Caco-2 (cell line): ENCODE results near the gene ATG9B. TPM values are rescaled to one million over a fixed set of nuclear protein-coding genes. Genes with fewer than 3 reads are reported as not detected.

Experiments used
- Bru-seq: library from RNA; stranded (reverse); fragments of 400-500 nt; gene quantifications from one replicate; lab custom pipeline; 2021; lab: Mats Ljungman, UMichigan
- BruChase-seq, 2 experiments: library from RNA; stranded (reverse); fragments of 400-500 nt; gene quantifications; one replicate each; lab custom pipeline; 2021; lab: Mats Ljungman, UMichigan
- BruUV-seq: library from RNA; stranded (reverse); fragments of 400-500 nt; replicated peaks from 2 replicates; lab custom pipeline; 2021; lab: Mats Ljungman, UMichigan
- CTCF ChIA-PET: fragments of 300-600 bp; sonication (Branson Sonifier 250); formaldehyde crosslinking; loops from one replicate; lab custom pipeline; 2022; ENCODE audit warnings: antibody characterized with exemption; lab: Charles Lee
- POLR2A ChIA-PET: fragments of 300-600 bp; sonication (Branson Sonifier 250); formaldehyde crosslinking; loops from one replicate; lab custom pipeline; 2022; ENCODE audit warnings: antibody characterized with exemption; lab: Charles Lee
- DNase-seq, 2 experiments: peaks; one replicate each; pipeline versions ENCODE4 v3.0.0 to v3.0.0-alpha.2; 2020 to 2022
- H3K27me3 ChIP-seq: replicated peaks from 2 replicates; pipeline ENCODE4 v1.6.0; 2011; ENCODE audit warnings: low read length; ENCODE audit not compliant: control insufficient read depth, insufficient read depth
- H3K36me3 ChIP-seq: 2 replicates; pipeline ENCODE4 v1.5.1; 2011; ENCODE audit warnings: low read length; ENCODE audit not compliant: control insufficient read depth, insufficient read depth
- H3K4me1 ChIP-seq: fragments of 250-450 bp; sonication (Bioruptor Pico); 2 replicates; pipeline ENCODE4 v1.5.1; 2020; ENCODE audit warnings: mild to moderate bottlenecking
- H3K4me3 ChIP-seq: 2 replicates; pipeline ENCODE4 v1.5.1; 2011; ENCODE audit warnings: low read depth, mild to moderate bottlenecking, control low read depth, low read length
- H3K9me3 ChIP-seq: fragments of 250-450 bp; sonication (Bioruptor Pico); 2 replicates; pipeline ENCODE4 v1.5.1; 2020; ENCODE audit warnings: mild to moderate bottlenecking, moderate library complexity
- H3K27ac Mint-ChIP-seq: one replicate; pipeline ENCODE4 v1.8.0; 2022; ENCODE audit warnings: mixed read lengths; ENCODE audit not compliant: unreplicated experiment
- H3K27me3 Mint-ChIP-seq: one replicate; pipeline ENCODE4 v1.8.0; 2022; ENCODE audit warnings: mixed read lengths; ENCODE audit not compliant: insufficient read depth, unreplicated experiment
- H3K36me3 Mint-ChIP-seq: one replicate; pipeline ENCODE4 v1.8.0; 2022; ENCODE audit warnings: mild to moderate bottlenecking, mixed read lengths; ENCODE audit not compliant: insufficient read depth, unreplicated experiment
- H3K4me1 Mint-ChIP-seq: one replicate; pipeline ENCODE4 v1.8.0; 2022; ENCODE audit warnings: low read depth, mixed read lengths; ENCODE audit not compliant: unreplicated experiment
- H3K4me3 Mint-ChIP-seq: one replicate; pipeline ENCODE4 v1.8.0; 2022; ENCODE audit warnings: mild to moderate bottlenecking, moderate library complexity, mixed read lengths; ENCODE audit not compliant: unreplicated experiment
- H3K9me3 Mint-ChIP-seq: one replicate; pipeline ENCODE4 v1.8.0; 2022; ENCODE audit warnings: mixed read lengths; ENCODE audit not compliant: unreplicated experiment
- CTCF ChIP-seq, 2 experiments: fragments of 200-600 bp in 1 of 2; IDR thresholded peaks; 1 replicate in 1 of 2; 2 replicates in 1 of 2; pipeline versions ENCODE4 v1.5.1 to v1.8.0; 2011 to 2022; ENCODE audit warnings: antibody characterized with exemption in 1 of 2, control low read depth in 1 of 2, inconsistent platforms in 1 of 2, low read depth in 1 of 2, low read length in 1 of 2, mild to moderate bottlenecking in 1 of 2, moderate library complexity in 1 of 2; ENCODE audit not compliant: insufficient read depth in 1 of 2, severe bottlenecking in 1 of 2, unreplicated experiment in 1 of 2
- intact Hi-C: fragments of 100-400 bp; cut with micrococcal nuclease; formaldehyde crosslinking; loops from one replicate; pipeline ENCODE4 v1.10.0; 2022; ENCODE audit not compliant: unreplicated experiment
- long read RNA-seq: library from polyadenylated mRNA; stranded (forward); transcript quantifications from one replicate; pipeline ENCODE4 v2.0.0, GENCODE V29; 2022
- total RNA-seq: library from RNA; stranded (reverse); gene quantifications from 2 replicates; pipeline ENCODE4 v1.2.3, GENCODE V29; 2022

ATG9B gene
- 4.3 and 4.8 TPM in 2 replicates for total RNA-seq
- Bru-seq, nascent RNA: percentile 37 among the genes with signal in this experiment
- BruChase-seq, experiment 1, labeled RNA remaining after a 2-hour chase: percentile 39 among the genes with signal in this experiment
- percentile 47 among the genes with signal in this experiment for BruChase-seq, experiment 2, labeled RNA remaining after a 6-hour chase
- long read RNA-seq, partial matches to known transcripts: 1 of 8 reads
- long read RNA-seq, other reads (novel, unspliced or antisense): 6 of 8 reads

DNA sequence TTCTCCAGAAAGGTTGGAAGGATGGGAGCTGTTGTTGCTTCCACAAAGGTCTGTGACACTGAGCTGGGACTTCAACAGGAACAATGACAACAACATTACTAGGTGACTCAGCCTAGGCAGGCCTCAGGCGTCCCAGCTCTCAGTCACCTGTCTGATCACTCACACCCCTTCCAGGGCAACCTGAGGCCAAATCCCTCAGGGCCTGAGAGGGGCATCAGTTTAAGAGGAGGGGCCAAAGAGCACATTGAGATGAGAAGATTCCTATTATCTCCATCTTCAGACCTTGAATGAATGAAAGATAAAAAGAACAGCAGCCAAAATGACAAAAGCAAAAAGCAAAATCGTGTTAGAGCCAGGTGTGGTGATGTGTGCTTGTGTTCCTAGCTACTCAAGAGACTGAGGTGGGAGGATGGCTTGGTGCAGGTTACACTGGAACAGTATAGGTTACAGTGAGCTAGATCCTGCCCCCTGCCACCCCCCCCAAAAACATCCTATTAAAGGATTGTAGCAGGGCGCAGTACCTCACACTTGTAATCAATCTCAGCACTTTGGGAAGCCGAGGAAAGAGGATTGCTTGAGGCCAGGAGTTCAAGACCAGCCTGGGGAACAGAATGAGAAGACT lies at the start of gene ATG9B:
Gene ATG9B (minus strand): TSS at position 60 of the 622 bp plus-strand sequence. CDS start 71 bp downstream, outside the sequence.
- no peak for TF ChIP-seq CTCF (IDR thresholded peaks at IDR 0.05; ENCODE audit: insufficient read depth in 1 of 2, low read depth in 1 of 2, low read length in 1 of 2, severe bottlenecking in 1 of 2, unreplicated experiment in 1 of 2)
- Histone ChIP-seq H3K9me3 (no peaks in the 10 kb centered on the region), H3K4me1 (peaks cover 43% of the 10 kb centered on the region), H3K27me3 (no peaks in the 10 kb centered on the region), H3K4me3 (no peak within 1 kb of the TSS), H3K36me3 (no peaks in the 10 kb centered on the region)
- Mint-ChIP-seq H3K9me3 (no peaks in the 10 kb centered on the region), H3K4me3 (no peak within 1 kb of the TSS), H3K4me1 (peaks cover 47% of the 10 kb centered on the region), H3K27ac (peak within 1 kb of the TSS; percentile 99), H3K27me3 (peaks cover 2% of the 10 kb centered on the region), H3K36me3 (peaks cover 15% of the 10 kb centered on the region)
- BruUV-seq: no TSS peak
- ChIA-PET POLR2A (interaction anchor here (0.6 kb wide), 1 partner anchor 300 kb away, joined by 10 read pairs; no protein-coding TSS in a partner anchor), CTCF (interaction anchor here (0.7 kb wide), 1 partner anchor 22 kb away, joined by 6 read pairs; no protein-coding TSS in a partner anchor)
- intact Hi-C loops: no loop called here
- DNase-seq: peak in 1 of 2 experiments; percentile 64

- H3K4me1 Mint-ChIP-seq: no peaks in the 10 kb centered on the region
- no peaks in the 10 kb centered on the region for H3K27me3 Mint-ChIP-seq
- no peak overlapping the region for H3K4me3 ChIP-seq
- no peaks in the 10 kb centered on the region for H3K9me3 Mint-ChIP-seq
- 0 out of 2 replicates have a peak, but pooled peaks cover 5% of the 10 kb centered on the region for H3K4me1 ChIP-seq
- no peaks in the 10 kb centered on the region for H3K9me3 ChIP-seq
- no peak overlapping the region for H3K27ac Mint-ChIP-seq
- CTCF ChIA-PET: no interaction called here
- H3K36me3 Mint-ChIP-seq: peaks cover 95% of the 10 kb centered on the region
- POLR2A ChIA-PET: no interaction called here
- DNase-seq: no peak
- BruUV-seq: no TSS peak
- TF ChIP-seq CTCF (IDR thresholded peaks at IDR 0.05; ENCODE audit: insufficient read depth in 1 of 2, low read depth in 1 of 2, low read length in 1 of 2, severe bottlenecking in 1 of 2, unreplicated experiment in 1 of 2): no peak
- H3K4me3 Mint-ChIP-seq: no peak overlapping the region
- peaks cover 1% of the 10 kb centered on the region for H3K36me3 ChIP-seq
- intact Hi-C loops: no loop called here
- H3K27me3 ChIP-seq: no peaks in the 10 kb centered on the region
These were observed 49.7 kb upstream of the ATG9B start for GRCh38 chr7:151073990-151074389.

- intact Hi-C loops: no loop called here
- CTCF ChIA-PET: no interaction called here
- H3K4me3 ChIP-seq: no peak overlapping the region
- no TSS peak for BruUV-seq
- H3K9me3 Mint-ChIP-seq: no peaks in the 10 kb centered on the region
- H3K36me3 ChIP-seq: peaks cover 1% of the 10 kb centered on the region
- no peak for DNase-seq
- no peak for TF ChIP-seq CTCF (IDR thresholded peaks at IDR 0.05; ENCODE audit: insufficient read depth in 1 of 2, low read depth in 1 of 2, low read length in 1 of 2, severe bottlenecking in 1 of 2, unreplicated experiment in 1 of 2)
- H3K9me3 ChIP-seq: no peaks in the 10 kb centered on the region
- H3K4me1 Mint-ChIP-seq: no peaks in the 10 kb centered on the region
- H3K4me1 ChIP-seq: peaks cover 18% of the 10 kb centered on the region
- no peak overlapping the region for H3K27ac Mint-ChIP-seq
- H3K36me3 Mint-ChIP-seq: peaks cover 93% of the 10 kb centered on the region
- POLR2A ChIA-PET: interaction anchor here (1.2 kb wide), 1 partner anchor 8 kb away, joined by 3 read pairs; no protein-coding TSS in a partner anchor
- no peak overlapping the region for H3K4me3 Mint-ChIP-seq
- H3K27me3 ChIP-seq: no peaks in the 10 kb centered on the region
- H3K27me3 Mint-ChIP-seq: no peaks in the 10 kb centered on the region
These were observed 47.0 kb upstream of the ATG9B start for GRCh38 chr7:151071032-151071866.
